ENCODE data around the gene ASCC3. TPM values are rescaled to one million over a fixed set of nuclear protein-coding genes. Genes with fewer than 3 reads are reported as not detected.

The ASCC3 gene
- total RNA-seq, 4 donors from 2014 or later = 12.0 to 17.7 (median 14.7) TPM

GRCh38 chr6:100691972-100692371, 189.2 kb downstream of the ASCC3 start:
- TF ChIP-seq CTCF (IDR thresholded peaks at IDR 0.05 in 4 of 5, conservative IDR thresholded peaks at IDR 0.05 in 1 of 5) (no peak), POLR2A (IDR thresholded peaks at IDR 0.05) (no peak)
- ATAC-seq = no peak
- intact Hi-C loops (cut with DNase I; ENCODE audit: low total_unique reads) (no loop called here), in situ Hi-C loops (cut with MboI; ENCODE audit: low sequenced_read_pairs in 4 of 4) (no loop called here)
- H3K4me1 ChIP-seq = no peaks in the 10 kb centered on the region
- no peaks in the 10 kb centered on the region for H3K27me3 ChIP-seq
- H3K27ac ChIP-seq = no peak overlapping the region
- H3K9me3 ChIP-seq = no peaks in the 10 kb centered on the region
- H3K4me3 ChIP-seq = no peak overlapping the region
- H3K36me3 ChIP-seq = no peaks in the 10 kb centered on the region
- DNase-seq = no peak

DNA sequence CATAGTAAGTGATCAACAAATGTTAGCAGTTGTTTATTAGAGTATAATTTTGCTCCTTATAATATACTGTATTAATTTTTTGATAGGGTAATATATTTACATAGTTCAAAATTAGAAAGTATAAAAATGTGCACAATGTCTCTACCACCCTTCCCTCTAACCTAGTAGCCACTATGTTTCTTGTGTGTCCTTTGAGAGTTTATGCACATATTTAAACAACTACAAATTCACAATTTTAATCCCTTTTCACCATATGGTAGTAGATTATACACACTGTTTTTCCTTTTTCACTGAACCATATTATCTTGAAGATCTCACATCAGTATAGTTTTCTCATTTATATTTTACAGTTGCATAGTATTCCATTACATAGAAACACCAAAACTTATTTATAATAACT, 194.9 kb downstream of the ASCC3 start:
- Histone ChIP-seq H3K27me3 (no peaks in the 10 kb centered on the region), H3K4me1 (no peaks in the 10 kb centered on the region), H3K4me3 (no peak overlapping the region), H3K36me3 (no peaks in the 10 kb centered on the region), H3K9me3 (no peaks in the 10 kb centered on the region), H3K27ac (no peak overlapping the region)
- ATAC-seq (no peak), DNase-seq (no peak)
- intact Hi-C loops (cut with DNase I; ENCODE audit: low total_unique reads) = no loop called here
- TF ChIP-seq POLR2A (IDR thresholded peaks at IDR 0.05) = no peak
- in situ Hi-C loops (cut with MboI; ENCODE audit: low sequenced_read_pairs in 4 of 4) = no loop called here

- no peak for TF ChIP-seq POLR2A (IDR thresholded peaks at IDR 0.05)
- no peak for TF ChIP-seq CTCF (IDR thresholded peaks at IDR 0.05 in 4 of 5, conservative IDR thresholded peaks at IDR 0.05 in 1 of 5)
- Histone ChIP-seq H3K36me3 (no peaks in the 10 kb centered on the region), H3K9me3 (no peaks in the 10 kb centered on the region), H3K27me3 (no peaks in the 10 kb centered on the region), H3K27ac (no peak overlapping the region), H3K4me1 (no peaks in the 10 kb centered on the region), H3K4me3 (no peak overlapping the region)
- no peak for ATAC-seq
- intact Hi-C loops (cut with DNase I; ENCODE audit: low total_unique reads) = no loop called here
- DNase-seq = no peak
- in situ Hi-C loops (cut with MboI; ENCODE audit: low sequenced_read_pairs in 4 of 4) = no loop called here
Observed at GRCh38 chr6:100685747-100686146, 195.4 kb downstream of the ASCC3 start.

DNA sequence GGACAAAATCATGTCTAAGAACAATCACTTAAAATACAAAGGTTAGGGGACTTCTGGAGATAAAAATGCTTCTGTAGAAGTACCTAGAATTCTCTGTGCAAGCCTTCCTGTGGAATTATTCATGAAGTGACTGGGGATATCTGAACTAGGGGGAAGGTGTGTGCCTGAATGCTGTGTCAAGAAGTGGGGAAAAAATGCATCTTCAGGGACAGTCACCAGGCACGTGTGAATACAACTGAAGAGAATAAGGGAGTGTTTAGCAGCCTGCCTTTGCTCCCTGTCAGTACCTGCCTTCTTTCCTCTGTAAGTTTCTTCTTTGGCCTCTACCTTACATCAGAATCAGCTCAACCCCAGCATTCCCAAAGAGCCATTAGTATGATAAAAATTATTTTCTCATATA, 201.0 kb downstream of the ASCC3 start:
- H3K9me3 ChIP-seq = no peaks in the 10 kb centered on the region
- DNase-seq (no peak), ATAC-seq (no peak)
- intact Hi-C loops (cut with DNase I; ENCODE audit: low total_unique reads) = no loop called here
- no peak overlapping the region for H3K4me3 ChIP-seq
- no peaks in the 10 kb centered on the region for H3K36me3 ChIP-seq
- no peaks in the 10 kb centered on the region for H3K4me1 ChIP-seq
- in situ Hi-C loops (cut with MboI; ENCODE audit: low sequenced_read_pairs in 4 of 4) = no loop called here
- no peak for TF ChIP-seq CTCF (IDR thresholded peaks at IDR 0.05 in 4 of 5, conservative IDR thresholded peaks at IDR 0.05 in 1 of 5)
- TF ChIP-seq POLR2A (IDR thresholded peaks at IDR 0.05) = no peak
- H3K27me3 ChIP-seq = no peaks in the 10 kb centered on the region
- no peak overlapping the region for H3K27ac ChIP-seq

GRCh38 chr6:100678027-100678426, 203.1 kb downstream of the ASCC3 start:
- Histone ChIP-seq H3K9me3 (no peaks in the 10 kb centered on the region), H3K36me3 (no peaks in the 10 kb centered on the region), H3K4me1 (no peaks in the 10 kb centered on the region), H3K27ac (no peak overlapping the region), H3K4me3 (no peak overlapping the region), H3K27me3 (no peaks in the 10 kb centered on the region)
- in situ Hi-C loops (cut with MboI; ENCODE audit: low sequenced_read_pairs in 4 of 4) = no loop called here
- ATAC-seq (no peak), DNase-seq (no peak)
- TF ChIP-seq POLR2A (IDR thresholded peaks at IDR 0.05) (no peak), CTCF (IDR thresholded peaks at IDR 0.05 in 4 of 5, conservative IDR thresholded peaks at IDR 0.05 in 1 of 5) (no peak)
- intact Hi-C loops (cut with DNase I; ENCODE audit: low total_unique reads) = no loop called here

Data from gastrocnemius medialis (tissue), 4 donors.